ENCODE results near the gene SANBR.

SANBR gene

GRCh38 chr2:61090386-61090921, 24.8 kb downstream of the SANBR start:
- no peak for DNase-seq (ENCODE audit: low spot score)

GRCh38 chr2:61091485-61091884, 25.8 kb downstream of the SANBR start:
- DNase-seq (ENCODE audit: low spot score): no peak

DNA sequence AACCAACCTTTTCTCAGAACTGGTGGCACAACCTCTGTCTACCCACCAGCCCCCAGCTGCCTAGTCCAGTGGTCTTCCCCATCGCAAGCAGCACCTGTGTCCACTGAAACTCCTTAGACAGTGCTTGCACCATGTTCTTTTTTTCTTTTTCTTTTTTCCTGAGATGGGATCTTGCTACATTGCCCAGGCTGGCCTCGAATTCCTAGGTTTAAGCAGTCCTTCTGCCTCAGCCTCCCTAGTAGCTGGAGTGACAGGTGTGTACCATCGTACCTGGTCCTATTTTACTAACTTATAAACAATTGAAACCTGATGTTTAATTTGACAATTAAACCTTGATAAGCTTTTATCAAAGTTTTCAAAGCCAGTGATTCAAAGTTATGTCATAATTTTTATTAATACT, 30.8 kb downstream of the SANBR start:
- DNase-seq (ENCODE audit: low spot score): no peak

DNA sequence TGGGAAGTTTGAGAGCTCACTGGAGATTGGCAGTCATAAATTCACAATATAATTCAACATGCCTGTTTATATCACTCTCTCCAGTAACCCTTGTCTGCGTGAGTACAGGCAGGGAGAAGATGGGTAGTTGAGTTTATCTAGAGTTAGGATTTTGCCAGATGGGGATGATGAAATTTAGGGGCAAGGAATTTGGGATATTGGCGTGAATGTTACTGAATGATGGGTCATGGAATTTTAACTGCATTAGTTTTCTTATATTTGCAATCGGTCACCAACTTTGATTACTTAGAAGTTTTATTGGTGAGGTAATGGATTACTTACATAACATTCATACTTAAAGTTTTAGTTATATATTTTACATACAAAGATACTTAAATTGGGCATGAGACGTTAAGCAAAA, 35.1 kb downstream of the SANBR start:
- DNase-seq (ENCODE audit: low spot score): no peak

GRCh38 chr2:61109291-61109690, 43.6 kb downstream of the SANBR start:
- no peak for DNase-seq (ENCODE audit: low spot score)

DNA sequence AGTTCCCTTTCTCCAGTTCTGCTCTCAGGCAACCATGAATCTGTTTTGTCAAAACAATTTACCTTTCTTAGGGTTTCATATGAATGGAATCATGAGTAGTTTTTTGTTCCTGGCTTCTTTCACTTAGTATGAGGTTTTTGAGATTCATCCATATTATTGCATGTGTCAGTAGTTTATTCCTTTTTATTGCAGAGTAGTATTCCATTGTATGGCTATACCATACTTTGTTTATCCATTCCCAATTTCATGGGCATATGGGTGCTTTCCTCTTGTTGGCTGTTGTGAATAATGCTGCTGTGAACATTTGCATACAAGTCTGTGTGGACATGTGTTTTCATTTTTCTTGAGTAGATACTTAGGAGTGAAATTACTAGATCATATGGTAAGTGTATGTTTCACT, 46.0 kb downstream of the SANBR start:
- DNase-seq (ENCODE audit: low spot score): no peak

GRCh38 chr2:61114147-61114546, 48.5 kb downstream of the SANBR start:
- no peak for DNase-seq (ENCODE audit: low spot score)
